GM12891 (cell line): ENCODE data around the gene SLC38A10.

Source experiments
- PAX5 ChIP-seq: IDR thresholded peaks from 2 replicates; pipeline ENCODE4 v1.6.1; 2011; ENCODE audit warnings: low read length, moderate library complexity, mild to moderate bottlenecking; ENCODE audit not compliant: insufficient read depth, severe bottlenecking
- POLR2A ChIP-seq: IDR thresholded peaks from 2 replicates; pipeline ENCODE4 v1.6.1; 2011; ENCODE audit warnings: low read depth, low read length, control low read depth
- POLR2AphosphoS5 ChIP-seq: IDR thresholded peaks from 2 replicates; pipeline ENCODE4 v1.6.1; 2011; ENCODE audit warnings: low read depth, low read length, control low read depth
- SPI1 ChIP-seq: IDR thresholded peaks from 2 replicates; pipeline ENCODE4 v1.6.1; 2011; ENCODE audit warnings: low read depth, low read length, control low read depth
- TAF1 ChIP-seq: IDR thresholded peaks from 2 replicates; pipeline ENCODE4 v1.6.1; 2011; ENCODE audit warnings: low read depth, low read length, control low read depth

- no peak for TF ChIP-seq POLR2AphosphoS5
- no peak for TF ChIP-seq POLR2A
- no peak for TF ChIP-seq TAF1
- no peak for TF ChIP-seq PAX5
- no peak for TF ChIP-seq SPI1
Measured at GRCh38 chr17:81282876-81283275, 12.2 kb downstream of the SLC38A10 start.
